ENCODE data around the gene KRTAP12-3. TPM values are rescaled to one million over a fixed set of nuclear protein-coding genes. Genes with fewer than 3 reads are reported as not detected.

KRTAP12-3 gene
- total RNA-seq, 1 donor from 2014 or later, result not detected

- Mint-ChIP-seq H3K4me1 (ENCODE audit: low read depth, unreplicated experiment) (no peaks in the 10 kb centered on the region), H3K27me3 (ENCODE audit: low read depth, unreplicated experiment) (peaks cover 10% of the 10 kb centered on the region), H3K9me3 (ENCODE audit: unreplicated experiment) (peaks cover 26% of the 10 kb centered on the region), H3K27ac (ENCODE audit: unreplicated experiment) (no peak within 1 kb of the TSS), H3K36me3 (ENCODE audit: low read depth, unreplicated experiment) (no peaks in the 10 kb centered on the region), H3K4me3 (ENCODE audit: unreplicated experiment) (no peak within 1 kb of the TSS)
- Histone ChIP-seq H3K79me2 (ENCODE audit: insufficient read depth, low read length) (no peaks in the 10 kb centered on the region), H3K9ac (ENCODE audit: low read length) (no peak within 1 kb of the TSS), H3K27ac (ENCODE audit: low read depth, low read length) (no peak within 1 kb of the TSS), H3K36me3 (ENCODE audit: insufficient read depth, low read length) (no peaks in the 10 kb centered on the region), H4K20me1 (ENCODE audit: insufficient read depth, low read length) (no peaks in the 10 kb centered on the region), H3K4me2 (ENCODE audit: low read length) (no peak within 1 kb of the TSS), H3K27me3 (ENCODE audit: insufficient read depth, low read length) (no peaks in the 10 kb centered on the region), H3K4me1 (ENCODE audit: insufficient read depth, low read length) (no peaks in the 10 kb centered on the region), H3K4me3 (ENCODE audit: insufficient read depth, low read depth, low read length) (no peak within 1 kb of the TSS), H3K9me3 (ENCODE audit: insufficient read depth, low read depth, low read length) (peaks cover 4% of the 10 kb centered on the region), H2AFZ (ENCODE audit: low read depth, low read length) (no peak within 1 kb of the TSS)
- DNase-seq (ENCODE audit: low read depth) (no peak), FAIRE-seq (no peak)
- TF ChIP-seq EZH2 (IDR thresholded peaks at IDR 0.05; ENCODE audit: insufficient read depth, low read length) (no peak), CTCF (IDR thresholded peaks at IDR 0.05; ENCODE audit: insufficient read depth, low read depth, low read length) (no peak)
Observed at GRCh38 chr21:44666401-44667320, 8.9 kb downstream of the KRTAP12-3 start, which contains the start of gene KRTAP12-2. KRTAP12-2 (minus strand) TSS chr21:44666927; CDS start chr21:44666886, 41 bp downstream.

- H3K36me3 Mint-ChIP-seq (ENCODE audit: low read depth, unreplicated experiment), result no peaks in the 10 kb centered on the region
- H3K4me2 ChIP-seq (ENCODE audit: low read length), result no peak overlapping the region
- no peak overlapping the region for H3K27ac ChIP-seq (ENCODE audit: low read depth, low read length)
- H3K36me3 ChIP-seq (ENCODE audit: insufficient read depth, low read length), result no peaks in the 10 kb centered on the region
- H3K9me3 ChIP-seq (ENCODE audit: insufficient read depth, low read depth, low read length), result peaks cover 4% of the 10 kb centered on the region
- no peaks in the 10 kb centered on the region for H3K79me2 ChIP-seq (ENCODE audit: insufficient read depth, low read length)
- H3K9me3 Mint-ChIP-seq (ENCODE audit: unreplicated experiment), result peaks cover 27% of the 10 kb centered on the region
- H2AFZ ChIP-seq (ENCODE audit: low read depth, low read length), result no peak overlapping the region
- H3K27me3 ChIP-seq (ENCODE audit: insufficient read depth, low read length), result no peaks in the 10 kb centered on the region
- peaks cover 10% of the 10 kb centered on the region for H3K27me3 Mint-ChIP-seq (ENCODE audit: low read depth, unreplicated experiment)
- DNase-seq (ENCODE audit: low read depth) (no peak), FAIRE-seq (no peak)
- no peak overlapping the region for H3K9ac ChIP-seq (ENCODE audit: low read length)
- no peak overlapping the region for H3K27ac Mint-ChIP-seq (ENCODE audit: unreplicated experiment)
- TF ChIP-seq CTCF (IDR thresholded peaks at IDR 0.05; ENCODE audit: insufficient read depth, low read depth, low read length) (no peak), EZH2 (IDR thresholded peaks at IDR 0.05; ENCODE audit: insufficient read depth, low read length) (no peak)
- H3K4me1 Mint-ChIP-seq (ENCODE audit: low read depth, unreplicated experiment), result no peaks in the 10 kb centered on the region
- no peaks in the 10 kb centered on the region for H3K4me1 ChIP-seq (ENCODE audit: insufficient read depth, low read length)
- H3K4me3 ChIP-seq (ENCODE audit: insufficient read depth, low read depth, low read length), result no peak overlapping the region
- H3K4me3 Mint-ChIP-seq (ENCODE audit: unreplicated experiment), result no peak overlapping the region
- H4K20me1 ChIP-seq (ENCODE audit: insufficient read depth, low read length), result no peaks in the 10 kb centered on the region
Observed at GRCh38 chr21:44667612-44668011, 9.9 kb downstream of the KRTAP12-3 start.

All from astrocyte (in vitro differentiated cells and primary cell).